Endothelial cell of umbilical vein (primary cell): ENCODE measurements around the gene SULT1C2.

Experiments
- EZH2 ChIP-seq: IDR thresholded peaks from 2 replicates; pipeline ENCODE4 v1.6.1; 2012; ENCODE audit warnings: borderline replicate concordance, low read depth, mild to moderate bottlenecking, moderate library complexity, low read length, inconsistent platforms; ENCODE audit not compliant: severe bottlenecking
- FOS ChIP-seq: IDR thresholded peaks from 2 replicates; pipeline ENCODE4 v1.6.1; 2011; ENCODE audit warnings: mild to moderate bottlenecking, low read length, moderate library complexity, borderline replicate concordance; ENCODE audit not compliant: insufficient read depth
- JUN ChIP-seq: IDR thresholded peaks from 2 replicates; pipeline ENCODE4 v1.6.1; 2011; ENCODE audit warnings: borderline replicate concordance, low read depth; ENCODE audit not compliant: insufficient read length, insufficient read depth
- POLR2A ChIP-seq: IDR thresholded peaks from 2 replicates; pipeline ENCODE4 v1.6.1; 2012; ENCODE audit warnings: low read depth, mild to moderate bottlenecking, control low read depth, low read length
- TF ChIP-seq, protein P1 (sequence below), 2 donors: IDR thresholded peaks; 1 replicate in 1 of 2; 2 replicates in 1 of 2; pipeline ENCODE4 v1.5.1; 2011; ENCODE audit warnings: low read length in 2 of 2, mild to moderate bottlenecking in 2 of 2, moderate library complexity in 2 of 2, control low read depth in 1 of 2, inconsistent platforms in 1 of 2, low read depth in 1 of 2; ENCODE audit not compliant: insufficient read depth in 1 of 2; ENCODE audit errors: extremely low read depth in 1 of 2
- TF ChIP-seq, protein P2 (sequence below): IDR thresholded peaks from 2 replicates; pipeline ENCODE4 v1.6.1; 2011; ENCODE audit not compliant: insufficient read depth, insufficient read length

DNA sequence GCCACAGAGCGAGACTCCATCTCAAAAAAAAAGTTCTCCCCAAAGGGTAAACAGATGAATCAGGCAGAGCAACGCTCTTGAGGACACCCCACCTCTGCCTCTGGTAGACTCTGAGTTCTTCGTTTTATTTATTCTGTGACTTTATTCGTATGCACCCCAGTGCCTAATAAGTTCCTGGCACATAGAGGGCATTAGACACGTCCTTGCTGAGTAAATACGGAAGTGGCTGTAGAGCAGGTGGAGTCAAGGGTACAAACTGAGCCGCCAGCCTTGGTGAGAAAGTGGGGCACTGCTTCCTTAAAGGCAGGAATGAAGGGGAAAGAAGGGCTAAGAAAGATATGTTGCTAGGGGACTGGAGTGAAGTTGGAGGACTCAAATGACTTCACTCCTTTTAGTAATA lies 12.9 kb downstream of the SULT1C2 start:
- TF ChIP-seq POLR2A (no peak), EZH2 (no peak), JUN (no peak), FOS (no peak)
- TF ChIP-seq, protein P1, sequence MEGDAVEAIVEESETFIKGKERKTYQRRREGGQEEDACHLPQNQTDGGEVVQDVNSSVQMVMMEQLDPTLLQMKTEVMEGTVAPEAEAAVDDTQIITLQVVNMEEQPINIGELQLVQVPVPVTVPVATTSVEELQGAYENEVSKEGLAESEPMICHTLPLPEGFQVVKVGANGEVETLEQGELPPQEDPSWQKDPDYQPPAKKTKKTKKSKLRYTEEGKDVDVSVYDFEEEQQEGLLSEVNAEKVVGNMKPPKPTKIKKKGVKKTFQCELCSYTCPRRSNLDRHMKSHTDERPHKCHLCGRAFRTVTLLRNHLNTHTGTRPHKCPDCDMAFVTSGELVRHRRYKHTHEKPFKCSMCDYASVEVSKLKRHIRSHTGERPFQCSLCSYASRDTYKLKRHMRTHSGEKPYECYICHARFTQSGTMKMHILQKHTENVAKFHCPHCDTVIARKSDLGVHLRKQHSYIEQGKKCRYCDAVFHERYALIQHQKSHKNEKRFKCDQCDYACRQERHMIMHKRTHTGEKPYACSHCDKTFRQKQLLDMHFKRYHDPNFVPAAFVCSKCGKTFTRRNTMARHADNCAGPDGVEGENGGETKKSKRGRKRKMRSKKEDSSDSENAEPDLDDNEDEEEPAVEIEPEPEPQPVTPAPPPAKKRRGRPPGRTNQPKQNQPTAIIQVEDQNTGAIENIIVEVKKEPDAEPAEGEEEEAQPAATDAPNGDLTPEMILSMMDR (IDR thresholded peaks at IDR 0.05; ENCODE audit: extremely low read depth in 1 of 2, insufficient read depth in 1 of 2, low read depth in 1 of 2, low read length in 2 of 2): no peak
- TF ChIP-seq, protein P2, sequence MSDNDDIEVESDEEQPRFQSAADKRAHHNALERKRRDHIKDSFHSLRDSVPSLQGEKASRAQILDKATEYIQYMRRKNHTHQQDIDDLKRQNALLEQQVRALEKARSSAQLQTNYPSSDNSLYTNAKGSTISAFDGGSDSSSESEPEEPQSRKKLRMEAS: no peak
